Pancreas (tissue), 10 donors: ENCODE results near the gene SLCO2A1. TPM values are rescaled to one million over a fixed set of nuclear protein-coding genes. Genes with fewer than 3 reads are reported as not detected.

ENCODE experiments used
- ATAC-seq, 4 donors: fragments of 200-7000 bp; cut with Tn5 transposase; one replicate each; pipeline versions ENCODE4 v1.8.0 to v1.9.1; 2020; ENCODE audit warnings: mild to moderate bottlenecking in 4 of 4, moderate library complexity in 4 of 4
- DNase-seq, 6 donors: peaks; one replicate each; pipeline ENCODE4 v3.0.0-alpha.2; 2020
- FAIRE-seq: peaks from 2 replicates; lab custom pipeline; 2012; peaks lifted over from hg19 to GRCh38; lab: Jason Lieb, UNC
- H3K27ac ChIP-seq, 4 donors: fragments of 200-600 bp; sonication (generic); 1 replicate in 3 of 4; 2 replicates in 1 of 4; pipeline versions ENCODE4 v1.5.0 to v1.8.0; 2020
- H3K27me3 ChIP-seq, 4 donors: fragments of 200-600 bp; one replicate each; pipeline ENCODE4 v1.8.0; 2021
- H3K36me3 ChIP-seq, 3 donors: fragments of 200-600 bp; sonication (generic) in 1 of 3; one replicate each; pipeline versions ENCODE4 v1.5.0 to v1.8.0; 2020 to 2021
- H3K4me1 ChIP-seq, 3 donors: fragments of 200-600 bp; one replicate each; pipeline ENCODE4 v1.8.0; 2021
- H3K4me3 ChIP-seq, 4 donors: fragments of 200-600 bp; sonication (generic) in 2 of 4; one replicate each; pipeline versions ENCODE4 v1.5.0 to v1.8.0; 2020 to 2021
- H3K9me3 ChIP-seq, 4 donors: fragments of 200-600 bp; one replicate each; pipeline ENCODE4 v1.8.0; 2021
- WGBS, 2 donors: extraction: QIAGEN DNeasy Blood & Tissue Kit; methylation state at CpG; one replicate each; pipeline ENCODE4 v1.1.7; 2013; 5-methylcytosine and 5-hydroxymethylcytosine counted together
- intact Hi-C, 3 donors: fragments of 100-400 bp; cut with DNase I; formaldehyde crosslinking; loops; one replicate each; pipeline versions ENCODE4 v1.11.1 to v1.14.2; 2022
- polyA plus RNA-seq, 2 donors: library from polyadenylated mRNA; stranded (reverse); fragments of 200-250 nt; gene quantifications; one replicate each; pipeline ENCODE4 v1.2.3, GENCODE V29; 2013
- total RNA-seq, 6 donors: library from RNA; stranded (reverse); fragmentation: NEBNext Ultra II Directional in 4 of 6; extraction: Animal tissue kit (Norgen Biotek cat#: 25700) in 4 of 6; gene quantifications; one replicate each; pipeline versions ENCODE4 v1.2.1 to v1.2.4, GENCODE V29; 2021 to 2023
- TF ChIP-seq, protein P1 (sequence below), 4 donors: fragments of 200-600 bp; sonication (generic) in 3 of 4; IDR thresholded peaks; one replicate each; pipeline versions ENCODE4 v1.5.0 to v1.8.0; 2021; ENCODE audit warnings: antibody characterized with exemption in 4 of 4
- donor health status: healthy with polysubstance abuse.
- donor health status: DM: no; HTN: no; CAD: no; lungs with moderate emphysema.
- donor health status: DM: no; HTN: no; CAD: no.
- donor health status: control.
- donor health status: control.
- donor health status: Bipolar disorder and iron deficiency.
- donor health status: DM: yes; HTN: yes; CAD: no.
- donor health status: DM: no; HTN: no; CAD: no.
- donor health status: DM: no; HTN: no; CAD: no.
- donor health status: DM: yes; HTN: yes; CAD: no.

The SLCO2A1 gene
- total and polyA plus RNA-seq, 8 donors = 4.6 to 17.5 (median 10.4) TPM

DNA sequence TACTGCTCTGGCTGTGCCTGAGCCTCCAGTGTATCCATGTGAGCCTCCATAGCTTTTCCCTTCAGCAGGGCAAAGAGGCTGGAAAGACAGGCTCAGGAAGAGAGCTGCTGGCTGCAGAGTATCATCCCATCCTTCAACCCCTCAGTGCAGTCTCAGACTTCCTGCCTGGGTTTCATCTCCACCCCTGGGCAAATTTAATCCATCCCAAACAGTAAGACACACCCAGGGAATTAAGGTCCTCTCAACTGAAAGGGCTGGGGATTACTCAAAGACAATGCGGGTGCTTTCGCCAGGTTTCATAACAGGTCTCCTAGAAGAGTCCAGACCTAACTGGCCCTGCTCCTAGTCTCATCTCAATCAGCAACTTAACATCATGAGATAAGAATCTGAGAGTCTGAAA, 15.5 kb downstream of the SLCO2A1 start:
- Histone ChIP-seq H3K4me1 (no peaks in the 10 kb centered on the region), H3K36me3 (no peaks in the 10 kb centered on the region), H3K27me3 (no peaks in the 10 kb centered on the region), H3K27ac (no peak overlapping the region), H3K4me3 (no peak overlapping the region), H3K9me3 (no peaks in the 10 kb centered on the region)
- 96 to 99% methylated on average over 2 of the region's 2 CpGs for WGBS, 2 donors
- DNase-seq = no peak
- intact Hi-C loops = no loop called here
- ATAC-seq = no peak
- TF ChIP-seq, protein P1, sequence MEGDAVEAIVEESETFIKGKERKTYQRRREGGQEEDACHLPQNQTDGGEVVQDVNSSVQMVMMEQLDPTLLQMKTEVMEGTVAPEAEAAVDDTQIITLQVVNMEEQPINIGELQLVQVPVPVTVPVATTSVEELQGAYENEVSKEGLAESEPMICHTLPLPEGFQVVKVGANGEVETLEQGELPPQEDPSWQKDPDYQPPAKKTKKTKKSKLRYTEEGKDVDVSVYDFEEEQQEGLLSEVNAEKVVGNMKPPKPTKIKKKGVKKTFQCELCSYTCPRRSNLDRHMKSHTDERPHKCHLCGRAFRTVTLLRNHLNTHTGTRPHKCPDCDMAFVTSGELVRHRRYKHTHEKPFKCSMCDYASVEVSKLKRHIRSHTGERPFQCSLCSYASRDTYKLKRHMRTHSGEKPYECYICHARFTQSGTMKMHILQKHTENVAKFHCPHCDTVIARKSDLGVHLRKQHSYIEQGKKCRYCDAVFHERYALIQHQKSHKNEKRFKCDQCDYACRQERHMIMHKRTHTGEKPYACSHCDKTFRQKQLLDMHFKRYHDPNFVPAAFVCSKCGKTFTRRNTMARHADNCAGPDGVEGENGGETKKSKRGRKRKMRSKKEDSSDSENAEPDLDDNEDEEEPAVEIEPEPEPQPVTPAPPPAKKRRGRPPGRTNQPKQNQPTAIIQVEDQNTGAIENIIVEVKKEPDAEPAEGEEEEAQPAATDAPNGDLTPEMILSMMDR (IDR thresholded peaks at IDR 0.05) = no peak
- FAIRE-seq = no peak

DNA sequence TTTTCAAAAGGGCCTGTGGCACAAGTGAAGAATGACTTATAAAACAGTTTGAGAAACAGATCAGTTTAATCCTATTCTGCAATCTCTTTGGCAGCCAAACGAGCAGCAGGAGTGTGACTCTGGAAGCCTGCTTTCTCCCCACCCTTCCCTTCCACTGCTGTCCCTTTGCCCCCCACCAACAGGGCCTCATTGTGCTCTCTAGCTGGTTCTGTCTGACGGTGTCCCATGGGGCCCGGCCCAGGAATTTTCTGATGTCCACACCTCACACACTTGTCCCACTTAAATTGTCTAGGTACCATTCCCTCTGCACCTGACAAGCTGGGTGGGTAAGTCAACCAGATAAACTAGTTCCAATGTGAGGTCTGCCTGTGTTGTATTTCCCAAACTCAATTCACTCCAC, 16.4 kb downstream of the SLCO2A1 start:
- no peak for ATAC-seq
- no peak overlapping the region for H3K27ac ChIP-seq
- TF ChIP-seq, protein P1 (IDR thresholded peaks at IDR 0.05) = no peak
- H3K27me3 ChIP-seq = no peaks in the 10 kb centered on the region
- H3K9me3 ChIP-seq = no peaks in the 10 kb centered on the region
- FAIRE-seq = no peak
- H3K36me3 ChIP-seq = no peaks in the 10 kb centered on the region
- H3K4me1 ChIP-seq = no peaks in the 10 kb centered on the region
- intact Hi-C loops = no loop called here
- no peak for DNase-seq
- no peak overlapping the region for H3K4me3 ChIP-seq
- WGBS, 2 donors = 71 to 81% methylated on average over 3 of the region's 3 CpGs

DNA sequence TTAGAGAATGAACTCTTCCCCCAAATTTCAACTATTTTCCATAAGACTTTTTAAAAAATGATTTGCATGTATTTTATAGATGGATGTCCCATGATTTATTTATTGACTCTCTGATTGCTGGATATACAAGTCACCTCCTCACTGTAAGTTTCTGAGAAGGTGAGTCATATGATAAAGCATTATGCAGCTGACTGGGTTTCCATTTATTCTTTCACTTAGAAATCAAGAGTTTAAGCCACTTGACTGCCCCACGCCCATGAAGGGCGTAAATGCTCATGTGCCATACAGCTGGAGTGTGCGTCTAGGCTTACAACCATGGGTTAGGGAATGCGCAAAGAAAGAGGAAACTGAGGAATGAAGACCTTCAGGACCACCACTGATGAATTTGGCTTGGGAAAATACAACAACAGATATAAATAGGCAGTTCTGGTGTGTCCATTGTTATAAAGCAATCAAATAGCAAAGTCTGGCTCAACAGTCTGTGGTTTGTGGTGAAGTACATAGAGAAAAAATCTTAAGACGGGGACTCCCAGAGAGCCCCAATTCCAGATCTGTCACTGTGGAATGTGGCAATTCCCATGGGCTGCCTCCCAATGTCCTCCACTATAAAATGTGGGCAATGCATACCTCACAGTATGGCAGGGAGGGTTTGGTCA, 20.3 kb downstream of the SLCO2A1 start:
- intact Hi-C loops = no loop called here
- FAIRE-seq = no peak

DNA sequence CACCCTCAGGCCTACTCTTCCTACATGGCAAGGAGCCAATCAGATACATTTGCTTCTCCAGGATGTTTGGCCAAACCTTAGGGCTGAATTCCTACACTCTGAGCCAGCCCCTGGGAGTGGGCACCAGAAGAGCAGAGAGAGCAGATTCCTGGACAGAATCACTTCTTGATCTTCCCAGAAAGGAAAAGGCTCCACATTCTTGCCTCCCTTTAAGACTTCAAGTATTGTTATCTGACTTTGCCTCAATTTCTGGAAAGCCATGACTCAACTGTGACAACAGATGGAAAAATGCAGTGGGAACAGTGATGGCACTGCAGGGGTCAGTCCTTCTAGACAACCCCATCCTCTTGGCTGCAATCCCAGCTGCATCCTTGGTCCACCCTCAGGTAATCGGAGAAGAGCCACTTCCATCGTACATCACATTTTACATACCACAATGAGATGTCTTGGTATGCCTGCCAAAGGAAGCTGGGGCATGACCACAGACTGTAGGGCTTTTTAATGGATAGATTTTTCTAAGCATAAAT, 21.0 kb downstream of the SLCO2A1 start:
- H3K9me3 ChIP-seq = no peaks in the 10 kb centered on the region
- H3K27me3 ChIP-seq = no peaks in the 10 kb centered on the region
- 48 to 62% methylated on average over 2 of the region's 2 CpGs for WGBS, 2 donors
- H3K27ac ChIP-seq = no peak overlapping the region
- no peak for DNase-seq
- no peak for ATAC-seq
- H3K4me1 ChIP-seq = no peaks in the 10 kb centered on the region
- H3K4me3 ChIP-seq = no peak overlapping the region
- TF ChIP-seq, protein P1 (IDR thresholded peaks at IDR 0.05) = no peak
- no peaks in the 10 kb centered on the region for H3K36me3 ChIP-seq
- intact Hi-C loops = no loop called here
- no peak for FAIRE-seq

More for the DNA sequence above, 20.3 kb downstream of the SLCO2A1 start:
- DNase-seq (no peak), ATAC-seq (no peak)
- Histone ChIP-seq H3K4me1 (no peaks in the 10 kb centered on the region), H3K4me3 (no peak overlapping the region), H3K27ac (no peak overlapping the region), H3K9me3 (no peaks in the 10 kb centered on the region), H3K27me3 (no peaks in the 10 kb centered on the region), H3K36me3 (no peaks in the 10 kb centered on the region)
- TF ChIP-seq, protein P1 (IDR thresholded peaks at IDR 0.05) = no peak
- WGBS, 2 donors = 93 to 95% methylated on average over 5 of the region's 5 CpGs

DNA sequence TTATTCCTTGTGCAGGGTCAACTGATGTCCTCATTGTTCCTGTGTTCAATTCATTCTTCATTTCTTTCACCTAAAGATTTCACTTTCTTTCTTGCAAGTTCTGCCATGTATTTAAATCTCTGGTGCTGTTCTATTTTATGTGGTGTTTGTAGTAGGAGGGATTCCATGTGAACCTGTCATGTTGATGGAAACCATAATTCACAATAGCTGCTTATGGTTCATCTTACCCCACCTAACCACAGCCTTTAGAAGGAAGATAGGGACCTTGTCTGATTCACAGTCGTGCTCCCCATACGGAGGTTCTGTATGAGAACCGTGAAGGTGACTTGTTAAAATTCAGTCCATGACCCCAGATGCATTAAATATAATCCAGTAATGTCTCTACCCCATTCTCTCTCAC, 21.9 kb downstream of the SLCO2A1 start:
- no peaks in the 10 kb centered on the region for H3K4me1 ChIP-seq
- no peak for ATAC-seq
- FAIRE-seq = no peak

More for the DNA sequence above, 21.9 kb downstream of the SLCO2A1 start:
- 66 to 79% methylated on average over 3 of the region's 3 CpGs for WGBS, 2 donors
- Histone ChIP-seq H3K27ac (no peak overlapping the region), H3K9me3 (no peaks in the 10 kb centered on the region), H3K4me3 (no peak overlapping the region), H3K27me3 (no peaks in the 10 kb centered on the region), H3K36me3 (no peaks in the 10 kb centered on the region)
- intact Hi-C loops = no loop called here
- DNase-seq = no peak
- TF ChIP-seq, protein P1 (IDR thresholded peaks at IDR 0.05) = no peak
